Prostate gland (tissue), 2 donors: ENCODE results near the gene SLC47A1.

ENCODE experiments used
- POLR2A ChIP-seq: fragments of 450-650 bp; IDR thresholded peaks from one replicate; pipeline ENCODE4 v1.6.1; 2016; ENCODE audit warnings: antibody characterized with exemption, mild to moderate bottlenecking
- POLR2AphosphoS5 ChIP-seq: sonication (generic); formaldehyde crosslinking; IDR thresholded peaks from one replicate; pipeline ENCODE4 v1.6.1; 2017; ENCODE audit warnings: antibody characterized with exemption
- TF ChIP-seq, protein P1 (sequence below), 4 experiments: fragments of 200-600 bp in 2 of 4; fragments of 450-650 bp in 2 of 4; sonication (generic) in 2 of 4; IDR thresholded peaks; 1 replicate in 3 of 4; 2 replicates in 1 of 4; pipeline ENCODE4 v1.5.1; 2016 to 2019; ENCODE audit warnings: antibody characterized with exemption in 4 of 4, mild to moderate bottlenecking in 2 of 4, moderate library complexity in 2 of 4

DNA sequence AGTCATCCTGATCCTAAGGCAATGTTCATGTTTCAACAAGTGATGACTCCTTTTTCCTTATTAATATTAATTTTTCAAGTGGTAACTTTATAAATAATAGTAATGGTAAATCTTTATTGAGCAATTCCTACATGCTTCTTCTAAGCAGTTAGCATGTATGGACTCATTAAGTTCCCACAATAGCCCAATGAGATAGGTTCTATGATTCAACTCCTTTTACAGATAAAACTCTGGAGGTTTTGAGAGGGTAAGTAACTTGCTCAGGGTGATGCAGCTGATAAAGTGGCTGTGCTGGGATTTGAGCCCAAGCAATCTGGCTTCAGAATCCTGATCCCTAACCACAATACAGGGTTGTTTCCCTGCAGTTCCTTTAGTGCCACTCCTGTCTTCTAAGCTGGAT is 25.3 kb downstream of the SLC47A1 start:
- TF ChIP-seq POLR2AphosphoS5 (no peak), POLR2A (no peak)
- TF ChIP-seq, protein P1, sequence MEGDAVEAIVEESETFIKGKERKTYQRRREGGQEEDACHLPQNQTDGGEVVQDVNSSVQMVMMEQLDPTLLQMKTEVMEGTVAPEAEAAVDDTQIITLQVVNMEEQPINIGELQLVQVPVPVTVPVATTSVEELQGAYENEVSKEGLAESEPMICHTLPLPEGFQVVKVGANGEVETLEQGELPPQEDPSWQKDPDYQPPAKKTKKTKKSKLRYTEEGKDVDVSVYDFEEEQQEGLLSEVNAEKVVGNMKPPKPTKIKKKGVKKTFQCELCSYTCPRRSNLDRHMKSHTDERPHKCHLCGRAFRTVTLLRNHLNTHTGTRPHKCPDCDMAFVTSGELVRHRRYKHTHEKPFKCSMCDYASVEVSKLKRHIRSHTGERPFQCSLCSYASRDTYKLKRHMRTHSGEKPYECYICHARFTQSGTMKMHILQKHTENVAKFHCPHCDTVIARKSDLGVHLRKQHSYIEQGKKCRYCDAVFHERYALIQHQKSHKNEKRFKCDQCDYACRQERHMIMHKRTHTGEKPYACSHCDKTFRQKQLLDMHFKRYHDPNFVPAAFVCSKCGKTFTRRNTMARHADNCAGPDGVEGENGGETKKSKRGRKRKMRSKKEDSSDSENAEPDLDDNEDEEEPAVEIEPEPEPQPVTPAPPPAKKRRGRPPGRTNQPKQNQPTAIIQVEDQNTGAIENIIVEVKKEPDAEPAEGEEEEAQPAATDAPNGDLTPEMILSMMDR (IDR thresholded peaks at IDR 0.05): no peak
